HT-29 (cell line): Measurements from ENCODE around the gene RFTN1. TPM values are rescaled to one million over a fixed set of nuclear protein-coding genes. Genes with fewer than 3 reads are reported as not detected.
"Not testable (repeated sequence)": the region's sequence is repeated elsewhere in the genome, so short reads cannot be mapped to it uniquely, and the experiment has no call there.

ENCODE experiments used
- DNase-seq: peaks from one replicate; pipeline ENCODE4 v3.0.0-alpha.2; 2015; ENCODE audit warnings: low spot score
- total RNA-seq: library from RNA; depleted of rRNA; stranded (reverse); fragments of >200 nt; shearing (Covaris generic); gene quantifications from 2 replicates; pipeline ENCODE4 v1.2.3, GENCODE V29; 2014

The RFTN1 gene
- total RNA-seq, 1 experiment from 2014 or later: not detected

GRCh38 chr3:16330351-16330750 lies 183.1 kb downstream of the RFTN1 start:
- no peak for DNase-seq

GRCh38 chr3:16329826-16330129 lies 183.7 kb downstream of the RFTN1 start:
- no peak for DNase-seq

GRCh38 chr3:16329036-16329825 lies 184.3 kb downstream of the RFTN1 start:
- no peak for DNase-seq

DNA sequence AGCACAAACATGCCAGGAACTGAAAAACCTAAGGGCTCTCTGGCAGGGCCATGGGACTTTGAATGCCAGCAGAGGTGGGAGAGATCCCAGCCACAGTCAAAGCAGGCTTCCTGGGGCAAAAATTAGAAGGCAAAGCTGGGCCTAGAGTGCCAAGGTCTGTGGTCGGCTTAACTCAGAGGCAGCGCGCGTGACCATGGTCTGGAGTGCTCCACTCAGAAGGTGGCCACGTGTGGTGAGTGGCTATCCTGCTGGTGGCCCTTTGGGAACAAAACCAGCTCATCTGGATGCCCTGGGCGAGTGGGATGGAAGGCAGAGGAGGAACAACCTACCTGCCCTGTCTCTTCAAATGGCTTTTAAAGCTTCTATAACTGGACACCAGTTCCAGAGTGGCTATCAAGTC lies 185.4 kb downstream of the RFTN1 start:
- DNase-seq: no peak

DNA sequence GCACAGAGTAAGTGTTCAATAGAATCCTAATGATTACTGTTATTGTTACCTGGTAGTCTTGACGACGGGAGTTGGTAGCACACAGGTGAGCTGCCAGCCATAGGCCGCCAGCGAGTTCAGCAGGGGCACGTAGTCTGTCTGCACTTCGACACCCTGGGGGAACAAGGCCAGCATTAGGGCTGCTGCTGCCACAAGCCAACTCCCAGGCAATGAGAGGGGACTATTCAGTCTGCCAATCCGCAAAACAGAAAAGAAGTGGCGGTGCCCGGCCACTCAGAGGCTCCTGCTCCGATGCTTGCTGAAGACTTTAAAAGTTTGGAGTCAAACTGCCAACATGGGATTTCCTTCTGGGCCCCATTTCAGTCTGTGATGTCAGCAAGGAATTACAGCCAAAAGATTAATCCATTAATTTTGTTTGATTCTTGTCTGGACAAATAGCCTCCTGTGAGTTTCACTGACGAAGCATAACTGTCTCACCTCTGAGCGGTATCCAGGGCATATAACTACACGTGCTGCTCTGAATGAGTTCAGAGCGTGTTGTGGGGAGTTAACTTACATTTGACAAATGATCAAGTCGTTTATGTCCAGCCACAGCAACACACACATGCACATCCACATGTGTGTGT lies 186.7 kb downstream of the RFTN1 start:
- DNase-seq: no peak

GRCh38 chr3:16325850-16326249 lies 187.6 kb downstream of the RFTN1 start:
- DNase-seq: no peak

GRCh38 chr3:16323737-16324136 lies 189.8 kb downstream of the RFTN1 start:
- DNase-seq: no peak

GRCh38 chr3:16322189-16322588 lies 191.3 kb downstream of the RFTN1 start:
- no peak for DNase-seq

- DNase-seq: no peak
Observed at GRCh38 chr3:16320711-16321110, 192.8 kb downstream of the RFTN1 start.

- DNase-seq: no peak
Observed at GRCh38 chr3:16319723-16320122, 193.8 kb downstream of the RFTN1 start.

- peak; percentile 17 for DNase-seq
Observed at GRCh38 chr3:16319307-16319706, 194.2 kb downstream of the RFTN1 start.

GRCh38 chr3:16318176-16318575 lies 195.3 kb downstream of the RFTN1 start:
- DNase-seq: no peak

GRCh38 chr3:16317561-16317945 lies 195.9 kb downstream of the RFTN1 start:
- no peak for DNase-seq

DNA sequence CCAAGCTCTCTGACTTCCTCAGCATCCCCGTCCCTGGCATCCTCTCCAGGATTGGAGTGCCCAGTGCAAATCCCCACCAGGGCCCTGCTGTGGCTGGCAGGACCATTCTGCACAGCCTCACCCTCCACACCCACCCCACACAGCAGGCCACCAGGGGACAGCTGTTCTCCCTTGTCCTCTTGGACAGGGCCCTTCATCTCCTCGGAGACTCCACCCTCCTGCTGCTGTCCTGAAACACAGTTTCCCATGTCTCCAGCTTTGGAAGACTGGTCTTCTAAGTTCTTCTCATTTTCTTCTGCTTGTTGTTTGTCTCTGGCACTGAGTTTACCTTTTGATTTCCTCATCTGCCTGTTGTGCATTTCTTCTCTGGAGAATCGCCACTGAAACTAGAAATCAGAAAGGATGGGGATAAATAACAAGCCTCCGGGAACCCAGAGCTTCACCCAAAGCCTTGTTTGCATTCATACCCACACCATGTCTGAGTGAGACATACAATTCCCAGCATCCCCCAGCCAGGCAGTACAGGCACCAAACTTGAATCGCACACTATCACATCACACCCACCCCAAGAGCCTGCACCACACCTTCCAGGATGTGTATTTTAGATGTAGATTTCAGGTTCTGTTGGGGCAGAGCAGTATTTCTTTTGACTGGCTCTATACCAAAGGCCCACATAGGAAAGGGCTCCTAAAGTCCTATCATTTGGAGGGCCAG lies 196.5 kb downstream of the RFTN1 start:
- DNase-seq: no peak

DNA sequence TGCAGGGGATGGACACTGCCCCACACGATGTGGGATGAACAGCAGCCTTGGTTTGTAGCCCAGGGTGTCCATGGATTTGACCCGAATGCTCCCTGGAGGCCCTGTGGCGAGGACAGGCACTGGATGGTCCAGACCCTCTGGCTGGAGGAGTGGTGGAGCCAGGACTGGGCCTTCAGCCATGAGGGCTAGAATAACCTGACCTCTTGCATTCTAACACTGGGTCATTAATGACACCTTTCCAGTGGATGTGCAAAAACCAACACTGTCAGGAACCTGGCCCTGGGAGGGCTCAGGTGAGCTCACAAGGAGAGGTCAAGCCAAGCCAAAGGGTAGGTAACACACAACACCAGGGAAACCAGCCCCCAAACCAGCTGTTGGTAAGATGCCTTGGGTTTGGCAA lies 197.1 kb downstream of the RFTN1 start:
- no peak for DNase-seq

DNA sequence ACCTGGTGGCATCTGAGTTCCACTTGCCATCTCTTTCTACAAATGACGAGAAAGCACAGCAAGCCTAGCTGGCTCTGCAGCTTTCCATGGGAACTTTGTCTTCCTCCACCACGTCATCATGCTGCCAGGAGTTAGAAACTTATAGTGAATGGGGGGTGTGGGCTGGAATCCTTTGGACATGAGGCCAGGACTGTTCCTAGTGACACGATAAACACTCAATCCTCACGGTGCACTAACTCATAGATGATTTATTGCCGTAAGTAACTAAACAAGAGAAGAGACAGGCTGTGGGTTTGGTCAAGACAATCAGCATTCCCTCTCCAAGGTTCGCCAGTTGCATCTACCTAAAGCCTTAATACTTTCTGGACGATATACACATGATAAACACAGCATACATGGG lies 197.9 kb downstream of the RFTN1 start:
- no peak for DNase-seq

- DNase-seq: no peak
Observed at GRCh38 chr3:16313886-16314645, 199.4 kb downstream of the RFTN1 start.

GRCh38 chr3:16311960-16312451 lies 201.5 kb downstream of the RFTN1 start:
- no peak for DNase-seq

GRCh38 chr3:16310486-16310885 lies 203.0 kb downstream of the RFTN1 start:
- not testable (repeated sequence) for DNase-seq

DNA sequence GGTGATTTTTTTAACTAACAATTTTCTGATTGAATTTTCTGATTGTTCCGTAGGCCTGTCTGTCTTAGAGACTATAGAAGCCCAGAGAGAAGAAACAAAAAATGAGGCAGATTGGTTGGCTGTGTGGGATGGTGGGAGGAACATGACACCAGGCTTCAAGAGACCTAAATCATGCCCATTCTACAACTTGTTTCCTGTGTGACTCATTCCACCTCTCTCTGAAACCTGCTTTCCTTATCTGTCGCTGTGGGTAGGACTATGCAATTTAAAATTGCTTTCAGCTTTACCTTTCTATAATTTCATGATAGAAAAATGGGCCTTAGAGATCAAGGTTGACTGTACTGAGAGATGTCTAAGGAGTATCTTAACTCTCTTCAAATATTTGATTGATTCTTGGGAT lies 203.9 kb downstream of the RFTN1 start:
- peak; percentile 2 for DNase-seq

DNA sequence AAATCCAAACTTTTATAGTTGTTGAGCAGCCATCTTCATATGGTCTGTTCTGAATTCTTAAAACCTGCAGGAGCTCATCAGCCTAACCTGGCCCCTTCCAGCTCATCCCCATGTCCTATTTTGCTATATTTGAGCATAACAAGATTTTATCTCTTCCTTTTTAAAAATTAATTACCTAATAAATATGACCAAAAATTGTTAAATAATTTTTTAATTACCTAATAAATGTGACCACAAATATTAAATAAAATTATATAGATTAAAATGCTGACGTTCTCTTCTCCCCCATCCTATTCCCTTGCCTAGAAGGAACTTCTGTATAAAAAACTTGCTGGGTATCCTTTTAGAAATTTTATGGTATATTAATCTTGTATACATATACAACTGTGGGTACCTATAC lies 204.8 kb downstream of the RFTN1 start:
- DNase-seq: no peak
